ENCODE results near the gene RNASE7. TPM values are rescaled to one million over a fixed set of nuclear protein-coding genes. Genes with fewer than 3 reads are reported as not detected.

Gene RNASE7
- total RNA-seq, 1 experiment from 2014 or later = not detected

- intact Hi-C loops (cut with micrococcal nuclease) = loop anchor here (10.0 kb wide), 1 partner anchor 536 kb away; no protein-coding TSS in a partner anchor
- H3K9ac ChIP-seq (ENCODE audit: low read length) = no peak overlapping the region
These were observed 23.4 kb upstream of the RNASE7 start for GRCh38 chr14:21018781-21019180.

GRCh38 chr14:21019366-21019765 is 22.8 kb upstream of the RNASE7 start:
- no peaks in the 10 kb centered on the region; a peak in 1 of 4 replicates for H3K36me3 ChIP-seq (ENCODE audit: control insufficient read depth in 1 of 2, insufficient read depth in 2 of 2, low read length in 2 of 2)
- peaks cover 7 to 11% of the 10 kb centered on the region in 2 experiments; a peak in 2 of 4 replicates for H3K4me1 ChIP-seq (ENCODE audit: control insufficient read depth in 1 of 2, insufficient read depth in 2 of 2, low read length in 2 of 2)
- ChIA-PET CTCF (interaction anchor here (1.4 kb wide), 1 partner anchor 162 kb away, joined by 4 read pairs; no protein-coding TSS in a partner anchor), RAD21 (ENCODE audit: low non-redundant PET in 1 of 2, low total read pairs in 2 of 2, uncharacterized antibody in 2 of 2, unreplicated experiment in 2 of 2) (no interaction called here), POLR2A (no interaction called here)
- intact Hi-C loops (cut with micrococcal nuclease) = loop anchor here (10.0 kb wide), 1 partner anchor 535 kb away; no protein-coding TSS in a partner anchor
- no peak overlapping the region for H3K4me3 ChIP-seq (replicated peaks in 1 of 2; ENCODE audit: low read depth in 1 of 2, low read length in 2 of 2)
- ATAC-seq (no peak), DNase-seq (ENCODE audit: low read depth, low spot score) (no peak)
- no peak overlapping the region for H3K27ac ChIP-seq (ENCODE audit: low read depth, low read length)
- no peak overlapping the region for H2AFZ ChIP-seq (ENCODE audit: low read depth, low read length, poor library complexity, severe bottlenecking)
- H3K79me2 ChIP-seq (ENCODE audit: insufficient read depth, low read length) = no peaks in the 10 kb centered on the region
- H3K9me3 ChIP-seq (ENCODE audit: control insufficient read depth in 1 of 2, insufficient read depth in 1 of 2, low read depth in 1 of 2, low read length in 2 of 2) = no peaks in the 10 kb centered on the region
- no peak overlapping the region for H3K4me2 ChIP-seq (ENCODE audit: low read length)
- no TSS peak for BruUV-seq (replicated peaks)
- H4K20me1 ChIP-seq (ENCODE audit: insufficient read depth) = no peaks in the 10 kb centered on the region
- H3K9ac ChIP-seq (ENCODE audit: low read length) = no peak overlapping the region
- H3K27me3 ChIP-seq (ENCODE audit: insufficient read depth, low read length) = no peaks in the 10 kb centered on the region
- H3K9me2 ChIP-seq (ENCODE audit: insufficient read depth) = no peaks in the 10 kb centered on the region
- no peak for TF ChIP-seq REST (IDR thresholded peaks at IDR 0.05; ENCODE audit: low read depth)
- no peak for TF ChIP-seq FOSL1 (IDR thresholded peaks at IDR 0.05; ENCODE audit: low read depth)
- no peak for TF ChIP-seq POLR2AphosphoS5 (IDR thresholded peaks at IDR 0.05; ENCODE audit: low read depth, low read length)
- no peak for TF ChIP-seq MAX (IDR thresholded peaks at IDR 0.05)
- no peak for TF ChIP-seq CTCF (IDR thresholded peaks at IDR 0.05 in 2 of 3, conservative IDR thresholded peaks at IDR 0.05 in 1 of 3; ENCODE audit: borderline replicate concordance in 1 of 3, insufficient read depth in 1 of 3, low read depth in 2 of 3, low read length in 2 of 3)
- TF ChIP-seq SIN3A (IDR thresholded peaks at IDR 0.05; ENCODE audit: low read depth) = no peak
- no peak for TF ChIP-seq EZH2 (IDR thresholded peaks at IDR 0.05)
- no peak for TF ChIP-seq YY1 (IDR thresholded peaks at IDR 0.05; ENCODE audit: extremely low read depth, insufficient replicate concordance, low read depth, low read length)
- no peak for TF ChIP-seq EZH2phosphoT487 (IDR thresholded peaks at IDR 0.05; ENCODE audit: borderline replicate concordance)
- no peak for TF ChIP-seq CEBPB (IDR thresholded peaks at IDR 0.05; ENCODE audit: low read depth)
- TF ChIP-seq JUND (IDR thresholded peaks at IDR 0.05) = no peak
- no peak for TF ChIP-seq POLR2A (IDR thresholded peaks at IDR 0.05; ENCODE audit: borderline replicate concordance, extremely low read depth, insufficient read depth, insufficient read length)
- TF ChIP-seq CBX3 (IDR thresholded peaks at IDR 0.05; ENCODE audit: low read depth) = no peak
- no peak for TF ChIP-seq ELF1 (IDR thresholded peaks at IDR 0.05; ENCODE audit: borderline replicate concordance, low read depth)
- TF ChIP-seq ZNF274 (IDR thresholded peaks at IDR 0.05; ENCODE audit: low read depth, low read length) = no peak

More at GRCh38 chr14:21018781-21019180, 23.4 kb upstream of the RNASE7 start:
- no peaks in the 10 kb centered on the region for H3K27me3 ChIP-seq (ENCODE audit: insufficient read depth, low read length)
- no peak overlapping the region for H3K4me2 ChIP-seq (ENCODE audit: low read length)
- H3K9me3 ChIP-seq (ENCODE audit: control insufficient read depth in 1 of 2, insufficient read depth in 1 of 2, low read depth in 1 of 2, low read length in 2 of 2) = no peaks in the 10 kb centered on the region
- TF ChIP-seq ZNF274 (IDR thresholded peaks at IDR 0.05; ENCODE audit: low read depth, low read length) (no peak), ELF1 (IDR thresholded peaks at IDR 0.05; ENCODE audit: borderline replicate concordance, low read depth) (no peak)
- H3K27ac ChIP-seq (ENCODE audit: low read depth, low read length) = no peak overlapping the region
- H3K79me2 ChIP-seq (ENCODE audit: insufficient read depth, low read length) = no peaks in the 10 kb centered on the region
- no peak overlapping the region for H3K4me3 ChIP-seq (replicated peaks in 1 of 2; ENCODE audit: low read depth in 1 of 2, low read length in 2 of 2)
- ATAC-seq (no peak), DNase-seq (ENCODE audit: low read depth, low spot score) (no peak)
- no peaks in the 10 kb centered on the region; a peak in 1 of 4 replicates for H3K36me3 ChIP-seq (ENCODE audit: control insufficient read depth in 1 of 2, insufficient read depth in 2 of 2, low read length in 2 of 2)
- H3K9me2 ChIP-seq (ENCODE audit: insufficient read depth) = no peaks in the 10 kb centered on the region
- H4K20me1 ChIP-seq (ENCODE audit: insufficient read depth) = no peaks in the 10 kb centered on the region
- H3K4me1 ChIP-seq (ENCODE audit: control insufficient read depth in 1 of 2, insufficient read depth in 2 of 2, low read length in 2 of 2) = peaks cover under 1 to 7% of the 10 kb centered on the region in 2 experiments; a peak in 2 of 4 replicates
- CTCF ChIA-PET = no interaction called here
- BruUV-seq (replicated peaks) = no TSS peak
- no peak overlapping the region for H2AFZ ChIP-seq (ENCODE audit: low read depth, low read length, poor library complexity, severe bottlenecking)
- RAD21 ChIA-PET (ENCODE audit: low non-redundant PET in 1 of 2, low total read pairs in 2 of 2, uncharacterized antibody in 2 of 2, unreplicated experiment in 2 of 2) = no interaction called here
- POLR2A ChIA-PET = no interaction called here
